ENCODE measurements around the gene ANKRA2. TPM values are rescaled to one million over a fixed set of nuclear protein-coding genes. Genes with fewer than 3 reads are reported as not detected.

The ANKRA2 gene
- total RNA-seq, 1 donor from 2014 or later = 19.2 TPM

GRCh38 chr5:73544429-73545402, 20.7 kb downstream of the ANKRA2 start:
- DNase-seq (ENCODE audit: low read depth) (peak; percentile 93), FAIRE-seq (peak; percentile 98)
- Histone ChIP-seq H3K4me3 (ENCODE audit: low read depth, low read length) (no peak overlapping the region), H3K27me3 (ENCODE audit: control insufficient read depth, insufficient read depth, low read length) (no peaks in the 10 kb centered on the region), H3K36me3 (ENCODE audit: control insufficient read depth, insufficient read depth, low read length) (no peaks in the 10 kb centered on the region)
- no peak for TF ChIP-seq CTCF (IDR thresholded peaks at IDR 0.05; ENCODE audit: insufficient read depth, low read length, severe bottlenecking)

- FAIRE-seq = no peak
- H3K27me3 ChIP-seq (ENCODE audit: control insufficient read depth, insufficient read depth, low read length) = no peaks in the 10 kb centered on the region
- no peaks in the 10 kb centered on the region for H3K36me3 ChIP-seq (ENCODE audit: control insufficient read depth, insufficient read depth, low read length)
- no peak for DNase-seq (ENCODE audit: low read depth)
- TF ChIP-seq CTCF (IDR thresholded peaks at IDR 0.05; ENCODE audit: insufficient read depth, low read length, severe bottlenecking) = no peak
- no peak overlapping the region for H3K4me3 ChIP-seq (ENCODE audit: low read depth, low read length)
These were observed 23.4 kb downstream of the ANKRA2 start for GRCh38 chr5:73542020-73542419.

GRCh38 chr5:73540192-73540591, 25.2 kb downstream of the ANKRA2 start:
- FAIRE-seq = peak; percentile 55
- no peak for TF ChIP-seq CTCF (IDR thresholded peaks at IDR 0.05; ENCODE audit: insufficient read depth, low read length, severe bottlenecking)
- DNase-seq (ENCODE audit: low read depth) = peak; percentile 97
- Histone ChIP-seq H3K36me3 (ENCODE audit: control insufficient read depth, insufficient read depth, low read length) (no peaks in the 10 kb centered on the region), H3K4me3 (ENCODE audit: low read depth, low read length) (no peak overlapping the region), H3K27me3 (ENCODE audit: control insufficient read depth, insufficient read depth, low read length) (no peaks in the 10 kb centered on the region)

- Histone ChIP-seq H3K27me3 (ENCODE audit: control insufficient read depth, insufficient read depth, low read length) (no peaks in the 10 kb centered on the region), H3K4me3 (ENCODE audit: low read depth, low read length) (no peak overlapping the region), H3K36me3 (ENCODE audit: control insufficient read depth, insufficient read depth, low read length) (no peaks in the 10 kb centered on the region)
- TF ChIP-seq CTCF (IDR thresholded peaks at IDR 0.05; ENCODE audit: insufficient read depth, low read length, severe bottlenecking) = no peak
- DNase-seq (ENCODE audit: low read depth) (no peak), FAIRE-seq (no peak)
These were observed 25.7 kb downstream of the ANKRA2 start for GRCh38 chr5:73539730-73540129.

GRCh38 chr5:73534971-73535370, 30.5 kb downstream of the ANKRA2 start:
- H3K4me3 ChIP-seq (ENCODE audit: low read depth, low read length) = no peak overlapping the region
- no peaks in the 10 kb centered on the region for H3K36me3 ChIP-seq (ENCODE audit: control insufficient read depth, insufficient read depth, low read length)
- FAIRE-seq (no peak), DNase-seq (ENCODE audit: low read depth) (no peak)
- no peak for TF ChIP-seq CTCF (IDR thresholded peaks at IDR 0.05; ENCODE audit: insufficient read depth, low read length, severe bottlenecking)
- H3K27me3 ChIP-seq (ENCODE audit: control insufficient read depth, insufficient read depth, low read length) = no peaks in the 10 kb centered on the region
